Esophagus squamous epithelium (tissue), 4 donors: ENCODE results near the gene EXOC7.

ENCODE experiments used
- CTCF ChIP-seq, 6 experiments: fragments of 450-650 bp in 4 of 6; fragments of 200-600 bp in 2 of 6; sonication (generic) in 2 of 6; IDR thresholded peaks; one replicate each; pipeline ENCODE4 v1.5.1; 2016 to 2019; ENCODE audit warnings: antibody characterized with exemption in 6 of 6, mild to moderate bottlenecking in 4 of 6, moderate library complexity in 4 of 6
- POLR2A ChIP-seq, 4 donors: fragments of 450-650 bp; IDR thresholded peaks; one replicate each; pipeline ENCODE4 v1.6.1; 2017; ENCODE audit warnings: antibody characterized with exemption in 4 of 4, mild to moderate bottlenecking in 4 of 4, moderate library complexity in 3 of 4

GRCh38 chr17:76103274-76104139 lies at the start of gene EXOC7:
- TF ChIP-seq POLR2A (IDR thresholded peaks at IDR 0.05) (peak in 2 of 4 donors; percentile 53), CTCF (IDR thresholded peaks at IDR 0.05) (peak in 1 of 6 experiments; percentile 21)
